Fibroblast of villous mesenchyme (primary cell): ENCODE measurements around the gene MED10. TPM values are rescaled to one million over a fixed set of nuclear protein-coding genes. Genes with fewer than 3 reads are reported as not detected.
"Not testable (repeated sequence)": the region's sequence is repeated elsewhere in the genome, so short reads cannot be mapped to it uniquely, and the experiment has no call there.

ENCODE experiments used
- DNase-seq: peaks from one replicate; pipeline ENCODE4 v3.0.0-alpha.2; 2010; ENCODE audit warnings: low read depth
- H3K4me3 ChIP-seq: 2 replicates; pipeline ENCODE4 v1.5.1; 2011; ENCODE audit warnings: low read depth, mild to moderate bottlenecking, low read length
- total RNA-seq: library from RNA; depleted of rRNA; stranded (reverse); fragments of >200 nt; gene quantifications from 2 replicates; pipeline ENCODE4 v1.2.3, GENCODE V29; 2012
- TF ChIP-seq, protein P1 (sequence below): IDR thresholded peaks from 2 replicates; pipeline ENCODE4 v1.5.1; 2012; ENCODE audit warnings: low read depth, mild to moderate bottlenecking, low read length; ENCODE audit not compliant: insufficient read depth

The MED10 gene
- total RNA-seq, 1 donor = 8.6 TPM

DNA sequence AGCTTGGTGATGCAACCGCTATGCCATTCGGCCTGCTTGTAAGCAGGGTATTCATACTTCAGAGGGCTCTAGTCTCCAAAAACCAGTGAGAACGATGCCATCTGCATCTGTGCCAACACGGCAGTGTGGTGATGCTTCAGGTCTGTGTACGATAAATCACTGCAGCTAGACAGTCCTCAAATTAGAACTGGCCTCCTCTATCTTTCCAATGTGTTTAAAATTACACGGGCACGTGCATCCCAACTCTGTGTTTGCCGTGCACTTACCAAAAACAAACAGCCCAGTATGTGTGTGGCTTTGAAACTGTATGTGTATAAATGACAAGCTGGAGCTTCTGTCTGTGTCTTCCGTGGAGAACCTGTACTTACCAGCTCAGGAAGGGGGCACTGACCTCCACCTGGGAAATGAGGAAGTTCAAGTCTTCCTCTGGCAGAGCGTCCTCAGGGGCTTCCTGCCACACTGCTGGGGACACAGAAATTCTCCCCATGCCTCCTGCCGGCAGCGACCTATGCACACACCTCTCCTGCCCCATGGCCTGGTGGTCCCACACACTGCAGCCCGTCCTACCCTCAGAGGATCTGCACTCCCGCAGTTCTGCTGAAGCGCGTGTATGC, 12.3 kb downstream of the MED10 start:
- TF ChIP-seq, protein P1, sequence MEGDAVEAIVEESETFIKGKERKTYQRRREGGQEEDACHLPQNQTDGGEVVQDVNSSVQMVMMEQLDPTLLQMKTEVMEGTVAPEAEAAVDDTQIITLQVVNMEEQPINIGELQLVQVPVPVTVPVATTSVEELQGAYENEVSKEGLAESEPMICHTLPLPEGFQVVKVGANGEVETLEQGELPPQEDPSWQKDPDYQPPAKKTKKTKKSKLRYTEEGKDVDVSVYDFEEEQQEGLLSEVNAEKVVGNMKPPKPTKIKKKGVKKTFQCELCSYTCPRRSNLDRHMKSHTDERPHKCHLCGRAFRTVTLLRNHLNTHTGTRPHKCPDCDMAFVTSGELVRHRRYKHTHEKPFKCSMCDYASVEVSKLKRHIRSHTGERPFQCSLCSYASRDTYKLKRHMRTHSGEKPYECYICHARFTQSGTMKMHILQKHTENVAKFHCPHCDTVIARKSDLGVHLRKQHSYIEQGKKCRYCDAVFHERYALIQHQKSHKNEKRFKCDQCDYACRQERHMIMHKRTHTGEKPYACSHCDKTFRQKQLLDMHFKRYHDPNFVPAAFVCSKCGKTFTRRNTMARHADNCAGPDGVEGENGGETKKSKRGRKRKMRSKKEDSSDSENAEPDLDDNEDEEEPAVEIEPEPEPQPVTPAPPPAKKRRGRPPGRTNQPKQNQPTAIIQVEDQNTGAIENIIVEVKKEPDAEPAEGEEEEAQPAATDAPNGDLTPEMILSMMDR = no peak
- H3K4me3 ChIP-seq = no peak overlapping the region
- DNase-seq = no peak

DNA sequence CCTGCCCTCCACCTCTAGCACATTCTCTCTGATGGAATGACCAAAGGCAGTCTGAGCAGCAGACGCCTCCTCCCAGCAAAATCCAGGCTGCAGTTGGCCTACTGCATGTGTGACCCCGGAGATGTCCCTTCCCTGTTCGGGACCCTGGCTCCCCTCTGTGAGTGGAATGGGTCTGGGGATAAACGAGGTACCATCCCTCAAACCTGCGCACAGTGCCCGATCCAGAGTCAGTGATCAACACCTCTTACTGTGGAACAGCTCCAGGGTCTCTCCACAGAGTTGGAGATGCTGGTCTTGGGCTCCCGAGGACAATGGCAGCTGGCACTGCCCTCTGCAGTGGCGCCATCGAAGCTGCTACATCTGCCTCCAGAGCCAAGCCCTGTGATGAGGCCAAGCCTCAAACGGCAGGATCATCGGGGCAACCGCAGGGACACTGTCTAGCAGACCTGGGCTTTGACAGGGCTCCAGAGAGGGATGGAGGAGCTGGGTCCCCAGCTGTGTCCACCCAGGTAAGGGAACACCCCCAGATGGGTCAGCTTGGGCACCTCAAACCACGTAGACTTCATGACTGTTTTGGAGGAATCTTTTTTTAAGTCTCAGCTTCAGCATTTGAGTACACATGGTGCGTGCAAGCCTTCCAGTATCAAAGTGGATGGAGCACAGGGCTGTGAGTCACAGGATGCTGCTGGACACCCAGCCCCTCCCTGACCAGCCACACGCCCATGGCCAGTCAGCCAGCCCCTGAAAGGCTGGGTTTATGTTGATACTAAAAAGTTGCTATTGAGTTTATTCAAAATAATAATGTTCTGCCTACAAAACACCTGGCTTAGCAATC, 13.0 kb downstream of the MED10 start:
- no peak overlapping the region for H3K4me3 ChIP-seq
- peak; percentile 2 for DNase-seq
- TF ChIP-seq, protein P1 = no peak

DNA sequence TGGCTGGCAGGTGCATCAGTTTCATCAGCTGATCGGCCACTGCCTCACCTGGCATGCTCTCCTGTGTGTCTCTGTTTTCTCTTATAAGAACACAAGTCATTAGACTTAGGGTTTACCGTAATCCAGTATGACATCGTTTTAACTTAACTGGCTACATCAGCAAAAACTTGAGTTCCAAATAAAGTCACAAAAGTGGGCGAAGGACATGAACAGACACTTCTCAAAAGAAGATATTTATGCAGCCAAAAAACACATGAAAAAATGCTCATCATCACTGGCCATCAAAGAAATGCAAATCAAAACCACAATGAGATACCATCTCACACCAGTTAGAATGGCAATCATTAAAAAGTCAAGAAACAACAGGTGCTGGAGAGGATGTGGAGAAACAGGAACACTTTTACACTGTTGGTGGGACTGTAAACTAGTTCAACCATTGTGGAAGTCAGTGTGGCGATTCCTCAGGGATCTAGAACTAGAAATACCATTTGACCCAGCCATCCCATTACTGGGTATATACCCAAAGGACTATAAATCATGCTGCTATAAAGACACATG, 14.8 kb downstream of the MED10 start:
- DNase-seq, H3K4me3 ChIP-seq: not testable (repeated sequence)

DNA sequence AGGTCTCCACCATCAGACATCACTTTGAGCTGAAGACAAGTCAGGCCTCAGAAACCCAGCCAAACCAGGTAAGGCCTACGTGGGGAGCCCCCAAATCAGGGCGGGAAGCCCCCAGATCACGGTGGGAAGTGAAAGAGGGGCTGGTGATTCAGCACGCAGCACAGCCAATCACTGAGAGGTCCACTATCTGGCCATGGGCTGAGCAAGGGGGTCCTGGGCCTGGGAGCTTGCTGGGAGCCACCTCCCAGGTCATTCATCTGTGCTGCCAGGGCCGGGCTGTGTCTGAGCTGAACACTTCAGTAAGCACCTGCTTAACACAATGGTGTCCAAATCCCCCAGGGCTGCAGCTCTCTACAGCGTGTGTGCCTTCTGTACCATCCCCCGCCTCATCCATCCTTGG, 15.5 kb downstream of the MED10 start:
- TF ChIP-seq, protein P1 = no peak
- DNase-seq = no peak
- H3K4me3 ChIP-seq = no peak overlapping the region

DNA sequence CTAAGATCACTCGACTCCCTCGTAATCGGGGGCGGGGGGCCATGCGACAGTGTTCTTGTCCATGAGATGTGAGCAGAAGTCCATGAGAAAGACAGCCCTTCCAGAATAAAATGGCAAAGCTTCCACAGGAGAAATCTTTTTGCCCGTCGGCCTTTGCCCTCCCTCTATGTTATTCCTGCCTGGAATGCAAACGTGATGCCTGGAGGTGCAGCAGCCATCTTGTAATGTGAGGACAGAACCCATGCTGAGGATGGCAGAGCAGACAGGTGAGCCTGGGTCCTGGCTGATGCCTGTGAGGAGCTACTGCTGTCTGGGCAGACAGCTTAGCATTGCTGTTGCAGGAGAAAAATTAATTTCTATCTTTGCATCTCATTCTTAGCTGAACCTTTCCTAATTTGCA, 17.2 kb downstream of the MED10 start:
- DNase-seq = no peak
- no peak overlapping the region for H3K4me3 ChIP-seq
- TF ChIP-seq, protein P1 = no peak

DNA sequence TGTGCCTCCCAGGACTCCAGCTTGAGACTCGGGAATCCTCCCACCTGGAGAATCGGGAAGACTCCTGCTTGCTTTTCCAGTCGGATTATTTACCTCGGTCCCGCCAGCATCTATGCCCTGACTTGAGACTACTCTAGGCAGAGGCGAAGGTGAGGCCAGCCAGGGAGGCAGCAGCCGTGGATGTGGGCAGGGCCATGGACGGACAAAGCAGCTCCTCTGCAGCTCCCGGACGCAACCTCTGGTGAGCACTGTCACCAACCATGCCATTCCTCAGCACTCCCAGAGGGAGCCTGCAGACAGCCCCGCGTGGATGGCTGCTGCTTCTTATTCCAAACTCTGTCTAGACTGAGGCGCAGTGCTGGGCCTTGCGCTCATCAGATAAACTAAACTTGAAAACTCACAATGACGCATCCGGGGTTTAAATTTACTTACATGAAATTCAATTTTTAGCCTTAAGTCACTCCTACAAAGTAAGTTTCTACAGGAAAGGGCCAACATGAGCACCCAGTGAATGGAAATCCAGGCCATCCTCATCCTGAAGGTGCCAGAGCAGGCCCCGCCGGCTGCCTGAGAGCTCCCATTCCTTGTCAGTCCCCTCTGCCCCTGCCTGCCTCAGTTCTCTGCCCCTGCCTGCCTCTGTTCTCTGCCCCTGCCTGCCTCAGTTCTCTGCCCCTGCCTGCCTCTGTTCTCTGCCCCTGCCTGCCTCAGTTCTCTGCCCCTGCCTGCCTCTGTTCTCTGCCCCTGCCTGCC, 17.8 kb downstream of the MED10 start:
- TF ChIP-seq, protein P1 = no peak
- no peak for DNase-seq
- no peak overlapping the region for H3K4me3 ChIP-seq
